Inflammatory macrophage treated with lipopolysaccharide for 1 hour (primary cell): ENCODE data around the gene SFSWAP.
A peak's percentile ranks its signal among the peaks of the same experiment; 100 is the strongest.
"Not testable (repeated sequence)": the region's sequence is repeated elsewhere in the genome, so short reads cannot be mapped to it uniquely, and the experiment has no call there.

Source experiments
- DNase-seq, 2 donors: peaks; one replicate each; pipeline ENCODE4 v3.0.0-alpha.2; 2020 to 2022

The SFSWAP gene

GRCh38 chr12:131679816-131680215 is 31.1 kb upstream of the SFSWAP start:
- not testable (repeated sequence) for DNase-seq

GRCh38 chr12:131680392-131681256 is 30.3 kb upstream of the SFSWAP start:
- not testable (repeated sequence) for DNase-seq

- DNase-seq, result no peak
Measured at GRCh38 chr12:131681257-131681620, 29.7 kb upstream of the SFSWAP start.

GRCh38 chr12:131681746-131682509 is 29.0 kb upstream of the SFSWAP start:
- peak; percentile 53 to 55 for DNase-seq

GRCh38 chr12:131682510-131682895 is 28.4 kb upstream of the SFSWAP start:
- no peak for DNase-seq

GRCh38 chr12:131683266-131684014 is 27.4 kb upstream of the SFSWAP start:
- no peak for DNase-seq

GRCh38 chr12:131684015-131684725 is 26.7 kb upstream of the SFSWAP start:
- DNase-seq, result no peak

- DNase-seq, result no peak
Measured at GRCh38 chr12:131687346-131688125, 23.4 kb upstream of the SFSWAP start.

- DNase-seq, result no peak
Measured at GRCh38 chr12:131688131-131688844, 22.6 kb upstream of the SFSWAP start.

- no peak for DNase-seq
Measured at GRCh38 chr12:131688845-131689154, 22.1 kb upstream of the SFSWAP start.

- no peak for DNase-seq
Measured at GRCh38 chr12:131690320-131690719, 20.6 kb upstream of the SFSWAP start.

GRCh38 chr12:131692431-131692830 is 18.5 kb upstream of the SFSWAP start:
- no peak for DNase-seq

- DNase-seq, result no peak
Measured at GRCh38 chr12:131693149-131693548, 17.7 kb upstream of the SFSWAP start.

- DNase-seq, result no peak
Measured at GRCh38 chr12:131694116-131694838, 16.6 kb upstream of the SFSWAP start.

- no peak for DNase-seq
Measured at GRCh38 chr12:131695968-131696367, 14.9 kb upstream of the SFSWAP start.

GRCh38 chr12:131698286-131698685 is 12.6 kb upstream of the SFSWAP start:
- DNase-seq, result no peak

- DNase-seq, result no peak
Measured at GRCh38 chr12:131699434-131699833, 11.5 kb upstream of the SFSWAP start.

GRCh38 chr12:131700271-131700670 is 10.6 kb upstream of the SFSWAP start:
- no peak for DNase-seq

- DNase-seq, result no peak
Measured at GRCh38 chr12:131701705-131702572, 9.0 kb upstream of the SFSWAP start.

- DNase-seq, result no peak
Measured at GRCh38 chr12:131702573-131702877, 8.4 kb upstream of the SFSWAP start.
